ENCODE measurements around the gene SCGB1D1. TPM values are rescaled to one million over a fixed set of nuclear protein-coding genes. Genes with fewer than 3 reads are reported as not detected.

The SCGB1D1 gene, protein sequence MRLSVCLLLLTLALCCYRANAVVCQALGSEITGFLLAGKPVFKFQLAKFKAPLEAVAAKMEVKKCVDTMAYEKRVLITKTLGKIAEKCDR
- total RNA-seq, result not detected

DNA sequence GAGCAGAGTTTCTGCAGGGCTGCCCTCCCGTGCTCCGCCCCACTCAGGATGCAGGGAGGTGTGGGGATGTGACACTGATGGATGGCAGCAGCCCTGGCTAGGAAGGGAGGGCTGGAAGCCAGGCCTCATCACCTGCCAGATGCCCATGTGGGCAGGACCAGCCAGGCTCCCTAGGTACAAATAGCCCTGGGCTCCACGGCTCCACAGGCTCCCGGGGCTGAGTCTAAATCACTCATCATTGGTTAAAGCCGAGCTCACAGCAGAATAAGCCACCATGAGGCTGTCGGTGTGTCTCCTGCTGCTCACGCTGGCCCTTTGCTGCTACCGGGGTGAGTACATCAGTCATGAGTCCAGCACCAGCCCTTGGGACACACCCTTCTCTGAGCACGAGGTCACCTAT lies at the start of gene SCGB1D1:
SCGB1D1 (plus strand) TSS at position 206 of the 400 bp plus-strand sequence; CDS start at position 275, 69 bp downstream.

DNA sequence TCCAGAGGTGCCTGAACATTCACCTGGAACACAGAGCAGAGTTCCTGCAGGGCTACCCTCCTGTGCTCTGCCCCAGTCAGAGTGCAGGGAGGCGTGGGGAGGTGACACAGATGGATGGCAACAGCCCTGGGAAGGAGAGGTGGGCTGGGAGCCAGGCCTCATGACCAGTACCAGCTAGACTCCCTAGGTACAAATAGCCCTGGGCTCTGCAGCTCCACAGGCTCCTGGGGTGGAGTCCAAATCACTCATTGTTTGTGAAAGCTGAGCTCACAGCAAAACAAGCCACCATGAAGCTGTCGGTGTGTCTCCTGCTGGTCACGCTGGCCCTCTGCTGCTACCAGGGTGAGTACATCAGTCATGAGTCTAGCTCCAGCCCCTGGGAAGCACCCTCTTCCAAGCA lies 52.0 kb downstream of the SCGB1D1 start, which contains the start of gene SCGB1D2:
SCGB1D2 (plus strand) TSS at position 219 of the 400 bp plus-strand sequence; CDS start at position 288, 69 bp downstream.

Other genes with a start within 250 kb of the SCGB1D1 start
- 1.9 TPM for gene BEST1, start 239.9 kb upstream of the SCGB1D1 start, total RNA-seq
- gene FTH1, start 222.6 kb upstream of the SCGB1D1 start, total RNA-seq, result 658 TPM
- gene INCENP, start 66.2 kb upstream of the SCGB1D1 start, total RNA-seq, result 20.1 TPM
- gene SCGB2A1, start 18.5 kb downstream of the SCGB1D1 start, total RNA-seq, result not detected
- gene SCGB1D2, start 52.0 kb downstream of the SCGB1D1 start, total RNA-seq, result not detected
- not detected for gene SCGB2A2, start 79.9 kb downstream of the SCGB1D1 start, total RNA-seq
- gene SCGB1D4, start 108.9 kb downstream of the SCGB1D1 start, total RNA-seq, result not detected
- 37.1 TPM for gene ASRGL1, start 147.2 kb downstream of the SCGB1D1 start, total RNA-seq
- not detected for gene SCGB1A1, start 228.8 kb downstream of the SCGB1D1 start, total RNA-seq

Measured in metanephros (tissue), 1 donor.